Endothelial cell (in vitro differentiated cells): ENCODE data around the gene TREM2. TPM values are rescaled to one million over a fixed set of nuclear protein-coding genes. Genes with fewer than 3 reads are reported as not detected.

Experiments used
- DNase-seq: peaks from one replicate; pipeline ENCODE4 v3.0.0; 2021; ENCODE audit warnings: low spot score
- H3K27ac Mint-ChIP-seq: one replicate; pipeline ENCODE4 v1.8.0; 2021; ENCODE audit warnings: mixed read lengths, inconsistent platforms; ENCODE audit not compliant: unreplicated experiment
- H3K27me3 Mint-ChIP-seq: one replicate; pipeline ENCODE4 v1.8.0; 2021; ENCODE audit warnings: mild to moderate bottlenecking, moderate library complexity, mixed read lengths, inconsistent platforms; ENCODE audit not compliant: unreplicated experiment
- H3K36me3 Mint-ChIP-seq: one replicate; pipeline ENCODE4 v1.8.0; 2021; ENCODE audit warnings: mild to moderate bottlenecking, low read depth, mixed read lengths, inconsistent platforms; ENCODE audit not compliant: unreplicated experiment
- H3K4me1 Mint-ChIP-seq: one replicate; pipeline ENCODE4 v1.8.0; 2021; ENCODE audit warnings: mild to moderate bottlenecking, mixed read lengths, inconsistent platforms; ENCODE audit not compliant: unreplicated experiment
- H3K4me3 Mint-ChIP-seq: one replicate; pipeline ENCODE4 v1.8.0; 2021; ENCODE audit warnings: mild to moderate bottlenecking, mixed read lengths, inconsistent platforms; ENCODE audit not compliant: unreplicated experiment
- H3K9me3 Mint-ChIP-seq: one replicate; pipeline ENCODE4 v1.8.0; 2021; ENCODE audit warnings: mixed read lengths, inconsistent platforms; ENCODE audit not compliant: unreplicated experiment
- CTCF ChIP-seq: fragments of 200-600 bp; sonication (generic); IDR thresholded peaks from one replicate; pipeline ENCODE4 v1.5.0; 2021; ENCODE audit warnings: antibody characterized with exemption; ENCODE audit not compliant: unreplicated experiment
- total RNA-seq: library from RNA; stranded (reverse); fragmentation: NEBNext Ultra II Directional; extraction: Animal tissue kit (Norgen Biotek cat#: 25700); gene quantifications from one replicate; pipeline ENCODE4 v1.2.1, GENCODE V29; 2021; ENCODE audit not compliant: unreplicated experiment

Gene TREM2
- total RNA-seq, 1 donor from 2014 or later, result not detected

GRCh38 chr6:41156771-41157170 lies 6.1 kb downstream of the TREM2 start:
- no peak for TF ChIP-seq CTCF
- peaks cover 10% of the 10 kb centered on the region for H3K4me1 Mint-ChIP-seq
- H3K4me3 Mint-ChIP-seq, result no peak overlapping the region
- no peak overlapping the region for H3K27ac Mint-ChIP-seq
- H3K9me3 Mint-ChIP-seq, result no peaks in the 10 kb centered on the region
- H3K27me3 Mint-ChIP-seq, result peaks cover 4% of the 10 kb centered on the region
- no peak for DNase-seq
- peaks cover 2% of the 10 kb centered on the region for H3K36me3 Mint-ChIP-seq

GRCh38 chr6:41156001-41156400 lies 6.9 kb downstream of the TREM2 start:
- DNase-seq, result no peak
- Mint-ChIP-seq H3K27me3 (peaks cover 7% of the 10 kb centered on the region), H3K27ac (no peak overlapping the region), H3K36me3 (peaks cover 2% of the 10 kb centered on the region), H3K9me3 (no peaks in the 10 kb centered on the region), H3K4me3 (no peak overlapping the region), H3K4me1 (peaks cover 17% of the 10 kb centered on the region)
- TF ChIP-seq CTCF, result no peak

GRCh38 chr6:41155132-41155805 lies 7.6 kb downstream of the TREM2 start:
- peaks cover 9% of the 10 kb centered on the region for H3K27me3 Mint-ChIP-seq
- peaks cover 2% of the 10 kb centered on the region for H3K36me3 Mint-ChIP-seq
- no peak for TF ChIP-seq CTCF
- DNase-seq, result no peak
- no peak overlapping the region for H3K4me3 Mint-ChIP-seq
- H3K9me3 Mint-ChIP-seq, result no peaks in the 10 kb centered on the region
- H3K4me1 Mint-ChIP-seq, result peaks cover 17% of the 10 kb centered on the region
- no peak overlapping the region for H3K27ac Mint-ChIP-seq

- Mint-ChIP-seq H3K4me3 (no peak within 1 kb of the TSS), H3K36me3 (peaks cover 6% of the 10 kb centered on the region), H3K27ac (peak within 1 kb of the TSS; percentile 27), H3K9me3 (no peaks in the 10 kb centered on the region), H3K4me1 (peaks cover 17% of the 10 kb centered on the region), H3K27me3 (peaks cover 9% of the 10 kb centered on the region)
- TF ChIP-seq CTCF, result no peak
- no peak for DNase-seq
Observed at GRCh38 chr6:41153992-41154625, 8.8 kb downstream of the TREM2 start, which contains the start of gene TREML1. TREML1 (minus strand) TSS chr6:41154347; CDS start chr6:41154288, 59 bp downstream.

- TF ChIP-seq CTCF, result no peak
- Mint-ChIP-seq H3K36me3 (peaks cover 6% of the 10 kb centered on the region), H3K27me3 (peaks cover 12% of the 10 kb centered on the region), H3K27ac (no peak overlapping the region), H3K4me3 (no peak overlapping the region), H3K9me3 (no peaks in the 10 kb centered on the region), H3K4me1 (peaks cover 22% of the 10 kb centered on the region)
- DNase-seq, result no peak
Observed at GRCh38 chr6:41153451-41153850, 9.5 kb downstream of the TREM2 start.
